Stimulated activated CD8-positive, alpha-beta memory T cell treated with anti-CD3 and anti-CD28 coated beads, Interleukin-4, amount 100 ng/mL, for 1 hour (primary cell): ENCODE measurements around the gene PPM1H.
"Not testable (repeated sequence)": the region's sequence is repeated elsewhere in the genome, so short reads cannot be mapped to it uniquely, and the experiment has no call there.

Source experiments
- DNase-seq, 2 donors: peaks; one replicate each; pipeline ENCODE4 v3.0.0-alpha.2; 2020; ENCODE audit warnings: low read depth in 2 of 2, low spot score in 1 of 2

The PPM1H gene

DNA sequence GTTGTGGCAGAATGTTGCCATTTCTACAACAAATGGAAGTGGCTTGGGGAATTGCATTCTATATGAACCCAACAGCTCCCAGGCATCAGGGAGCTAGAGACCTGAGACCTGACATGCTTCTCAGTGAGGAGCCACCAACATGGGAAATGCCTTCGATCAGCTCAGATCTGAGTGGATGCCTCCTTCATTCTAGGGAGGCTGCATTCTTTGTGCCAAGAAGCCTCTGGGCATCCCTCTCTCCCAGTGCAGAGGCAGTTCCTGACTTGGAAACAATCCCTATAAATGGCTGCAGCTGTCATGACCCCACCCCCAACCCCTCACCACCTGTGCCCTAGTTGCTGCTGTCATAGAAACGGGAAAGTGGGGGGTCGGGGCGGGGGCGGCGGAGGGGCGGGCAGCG lies 196.3 kb downstream of the PPM1H start:
- no peak for DNase-seq

DNA sequence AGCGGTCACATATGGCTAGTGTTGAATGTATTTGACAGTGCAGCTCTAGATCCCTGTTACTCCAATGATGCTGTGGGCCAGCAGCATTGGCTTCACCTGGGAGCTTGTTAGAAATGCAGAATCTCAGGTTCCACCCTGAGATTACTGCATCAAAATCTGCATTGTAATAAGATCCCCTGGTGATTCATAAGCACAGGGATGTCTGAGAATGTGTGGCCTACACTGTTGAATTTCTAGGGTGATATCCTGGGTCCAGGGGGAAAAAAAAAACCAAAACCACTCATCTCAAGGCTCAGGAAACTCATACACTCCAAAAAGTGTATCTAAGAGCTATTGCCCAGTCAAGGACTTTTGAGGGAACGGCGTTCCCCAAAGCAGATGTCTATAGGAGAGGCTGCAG lies 196.8 kb downstream of the PPM1H start:
- DNase-seq, result no peak

DNA sequence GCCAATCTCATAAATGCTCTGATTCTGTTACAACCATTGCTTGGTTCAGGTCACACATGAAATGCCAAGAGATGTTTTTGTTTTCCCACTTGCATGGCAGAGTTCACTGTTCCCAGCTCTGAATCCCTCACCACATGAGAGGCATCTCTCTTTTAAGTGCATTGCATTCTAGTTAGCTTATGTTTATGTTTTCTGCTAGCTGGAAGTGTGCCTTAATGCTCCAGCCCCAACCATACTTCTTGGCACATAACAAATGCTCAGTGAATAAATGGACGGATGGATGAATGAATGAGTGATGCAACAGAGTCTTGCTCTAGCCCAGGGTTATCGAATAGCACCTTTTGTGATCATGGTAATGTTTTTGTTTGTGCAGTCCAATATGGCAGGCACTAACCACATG lies 197.3 kb downstream of the PPM1H start:
- DNase-seq, result no peak

GRCh38 chr12:62737188-62737587 lies 197.8 kb downstream of the PPM1H start:
- DNase-seq, result no peak

DNA sequence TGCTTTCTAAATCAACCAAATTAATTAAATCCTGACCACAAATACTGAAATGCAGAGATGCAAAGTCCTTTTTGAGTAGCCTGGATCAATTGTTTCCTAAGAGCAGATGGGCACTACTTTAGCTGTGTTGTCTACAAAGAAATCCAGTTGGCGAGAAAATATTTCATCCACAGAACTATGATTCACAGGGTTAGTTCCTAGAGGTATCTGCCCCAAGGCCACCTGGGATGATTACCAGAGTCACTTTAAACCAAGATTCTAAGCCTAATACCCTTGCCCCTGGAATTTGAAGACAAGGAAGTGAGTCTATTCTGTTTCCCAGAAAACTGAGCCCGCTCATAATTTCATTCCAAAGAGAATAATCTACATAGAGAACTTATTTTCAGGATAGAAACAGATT lies 198.4 kb downstream of the PPM1H start:
- DNase-seq, result no peak

- DNase-seq, result no peak
Observed at GRCh38 chr12:62732861-62733427, 202.0 kb downstream of the PPM1H start.

DNA sequence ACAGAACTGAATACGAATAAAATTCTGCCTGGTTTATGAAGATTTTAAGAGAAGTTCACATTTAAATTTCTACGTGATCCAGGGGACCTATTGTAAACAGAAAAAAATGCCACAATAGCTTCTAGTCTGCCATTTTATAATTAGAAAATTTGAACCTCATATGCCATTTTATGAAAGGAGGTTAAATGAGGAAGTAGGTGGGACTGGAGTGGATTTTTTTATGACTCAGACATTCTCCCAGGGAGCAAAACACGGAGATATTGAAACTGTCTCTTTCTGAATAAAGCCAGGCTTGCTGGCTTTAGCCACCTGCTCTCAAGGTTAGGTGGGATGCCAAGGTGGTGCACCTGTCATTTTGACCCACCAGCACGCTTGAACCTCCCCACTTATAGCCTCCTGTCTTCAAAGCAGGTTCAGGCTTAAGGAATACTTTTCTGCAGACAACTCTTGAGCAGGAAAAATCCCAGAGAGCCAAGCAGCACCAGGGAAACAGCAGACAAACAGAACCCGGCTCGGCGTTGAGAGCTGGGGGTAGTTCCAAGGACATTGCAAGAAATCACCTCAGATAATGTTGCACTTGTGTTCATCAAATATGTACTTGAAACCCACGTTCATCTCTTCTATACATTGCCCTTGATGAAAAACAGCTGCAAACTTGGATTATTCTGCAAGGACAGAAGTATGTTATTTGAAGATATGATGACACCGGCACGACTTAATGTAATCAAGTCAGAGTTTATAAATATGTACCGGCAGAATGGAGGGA lies 203.7 kb downstream of the PPM1H start:
- no peak for DNase-seq

- no peak for DNase-seq
Observed at GRCh38 chr12:62730649-62731048, 204.3 kb downstream of the PPM1H start.

DNA sequence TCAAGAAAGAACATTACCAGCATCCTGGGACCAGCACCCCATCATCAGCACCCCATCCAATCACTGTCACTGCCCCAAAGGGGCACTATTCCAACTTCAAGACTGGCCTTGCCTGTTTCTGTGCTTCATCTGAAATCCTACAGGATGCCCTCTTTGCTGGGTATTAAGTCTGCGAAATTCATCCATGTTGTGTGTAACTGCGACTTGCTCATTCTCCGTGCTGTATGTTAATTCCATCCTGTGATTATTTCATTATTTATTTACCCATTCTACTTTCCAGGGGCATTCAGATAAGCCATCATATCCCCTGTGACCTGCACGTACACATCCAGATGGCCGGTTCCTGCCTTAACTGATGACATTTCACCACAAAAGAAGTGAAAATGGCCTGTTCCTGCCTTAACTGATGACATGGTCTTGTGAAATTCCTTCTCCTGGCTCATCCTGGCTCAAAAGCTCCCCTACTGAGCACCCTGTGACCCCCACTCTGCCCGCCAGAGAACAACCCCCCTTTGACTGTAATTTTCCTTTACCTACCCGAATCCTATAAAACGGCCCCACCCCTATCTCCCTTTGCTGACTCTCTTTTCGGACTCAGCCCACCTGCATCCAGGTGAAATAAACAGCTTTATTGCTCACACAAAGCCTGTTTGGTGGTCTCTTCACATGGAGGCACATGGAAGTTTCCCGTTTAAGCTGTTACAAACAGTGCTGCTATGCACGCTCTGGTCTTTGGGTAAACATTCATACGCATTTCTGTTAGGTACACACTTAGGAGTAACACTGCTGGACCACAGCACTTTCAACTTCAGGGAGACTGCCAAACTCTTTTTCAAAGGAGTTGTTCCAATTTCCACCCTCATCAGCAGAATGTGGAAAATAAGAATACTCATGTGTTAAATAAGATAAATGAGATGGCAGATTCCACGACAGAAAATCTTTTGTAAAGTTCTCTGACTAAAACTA lies 205.1 kb downstream of the PPM1H start:
- DNase-seq, result not testable (repeated sequence)

GRCh38 chr12:62728741-62729140 lies 206.2 kb downstream of the PPM1H start:
- DNase-seq, result no peak

- no peak for DNase-seq
Observed at GRCh38 chr12:62726471-62726980, 208.4 kb downstream of the PPM1H start.

DNA sequence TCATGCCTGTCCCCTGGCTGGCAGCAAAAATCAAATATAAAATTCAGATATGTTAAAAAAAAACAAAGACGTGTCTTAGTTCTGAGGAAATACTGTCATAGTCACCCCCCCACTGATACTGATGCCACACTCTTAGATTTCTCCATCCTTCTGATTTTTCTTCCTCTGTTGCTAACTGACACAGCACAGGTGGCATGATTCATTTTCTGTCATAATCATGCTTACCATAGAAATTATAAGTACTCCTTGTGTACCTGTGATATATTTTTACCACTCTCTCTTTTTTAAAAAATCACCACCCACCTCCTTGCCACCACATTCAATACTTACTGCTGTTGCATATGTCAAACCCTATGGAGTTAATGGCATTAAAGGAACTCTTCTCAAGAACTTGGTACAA lies 209.2 kb downstream of the PPM1H start:
- no peak for DNase-seq

DNA sequence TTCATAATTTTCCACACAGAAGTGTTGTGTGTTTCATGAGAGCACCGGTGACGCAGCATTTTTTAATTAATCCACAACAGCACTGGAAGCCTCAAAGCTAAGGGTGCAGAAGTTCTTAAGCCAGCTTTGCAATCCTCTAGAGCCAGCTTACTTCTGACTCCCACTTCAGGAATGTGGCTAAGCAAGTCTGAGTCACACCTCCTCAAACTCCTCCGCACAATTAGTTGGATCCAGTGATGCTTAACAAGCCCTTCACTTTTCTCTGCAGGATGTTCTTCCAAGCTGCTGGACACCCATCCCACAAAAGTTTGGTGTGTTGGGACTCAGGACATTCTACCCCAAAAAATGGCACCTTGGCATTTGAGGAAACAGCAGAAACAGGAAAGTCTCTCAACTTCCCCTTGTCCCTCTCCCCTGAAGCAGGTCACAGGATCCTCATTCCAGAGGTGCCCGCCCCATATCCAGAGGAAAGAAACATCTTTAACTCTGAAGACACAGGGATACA lies 210.0 kb downstream of the PPM1H start:
- DNase-seq, result no peak

GRCh38 chr12:62724285-62724684 lies 210.7 kb downstream of the PPM1H start:
- no peak for DNase-seq

DNA sequence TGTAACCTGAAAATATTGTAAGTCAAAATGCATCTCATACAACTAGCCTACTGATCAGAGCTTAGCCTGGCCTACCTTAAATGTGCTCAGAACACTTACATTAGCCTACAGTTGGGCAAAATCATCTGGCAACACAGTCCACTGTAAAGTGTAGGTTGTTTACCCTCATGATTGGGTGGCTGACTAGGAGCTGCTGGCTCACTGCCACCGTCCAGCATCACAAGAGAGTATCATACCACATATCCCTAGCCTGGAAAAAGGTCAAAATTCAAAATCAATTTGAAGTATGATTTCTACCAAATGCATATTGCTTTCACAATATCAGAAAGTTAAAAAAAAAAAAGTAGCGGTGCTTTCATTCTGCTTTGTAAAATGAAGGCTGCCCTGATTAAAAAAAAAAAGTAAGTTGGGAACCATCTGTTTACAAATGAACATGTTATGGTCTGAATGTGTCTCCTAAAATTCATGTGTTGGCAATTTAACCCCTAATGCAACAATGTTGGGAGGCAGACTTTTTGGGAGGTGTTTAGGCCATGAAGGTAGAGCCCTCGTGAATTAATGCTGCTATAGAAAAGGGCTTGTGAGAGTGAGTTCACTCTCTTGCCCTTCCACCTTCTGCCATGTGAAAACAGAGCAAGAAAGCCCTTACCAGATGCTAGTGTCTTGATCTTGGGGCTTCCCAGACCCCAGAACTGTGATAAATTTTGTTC lies 211.8 kb downstream of the PPM1H start:
- DNase-seq, result no peak

GRCh38 chr12:62720661-62721330 lies 214.2 kb downstream of the PPM1H start:
- no peak for DNase-seq

DNA sequence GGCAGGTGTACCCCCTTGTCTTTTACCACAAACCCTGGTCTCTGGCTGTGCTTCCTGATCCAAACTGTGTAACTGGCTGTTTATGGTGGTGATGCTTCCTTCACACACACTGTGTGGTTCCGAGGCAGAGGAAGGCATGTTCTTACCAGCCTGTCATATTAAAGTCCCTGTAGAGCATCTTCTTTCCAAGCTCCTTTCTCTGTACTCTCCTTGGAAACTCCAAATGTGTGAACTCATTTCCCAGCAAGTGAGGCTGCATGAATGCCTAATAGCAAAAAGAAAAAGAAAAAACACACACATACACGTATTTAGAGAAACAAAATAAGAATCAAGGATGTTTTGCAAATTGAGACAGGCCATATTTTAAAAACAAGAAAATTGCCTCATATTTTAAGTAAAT lies 214.9 kb downstream of the PPM1H start:
- DNase-seq, result no peak

- DNase-seq, result no peak
Observed at GRCh38 chr12:62718762-62719426, 216.1 kb downstream of the PPM1H start.

- DNase-seq, result no peak
Observed at GRCh38 chr12:62717643-62718042, 217.3 kb downstream of the PPM1H start.
